Right lobe of liver (tissue), 4 donors: ENCODE measurements around the gene PLCB4.

Experiments
- POLR2A ChIP-seq: fragments of 450-650 bp; IDR thresholded peaks from one replicate; pipeline ENCODE4 v1.6.1; 2017; ENCODE audit warnings: antibody characterized with exemption, mild to moderate bottlenecking
- TF ChIP-seq, protein P1 (sequence below), 4 donors: fragments of 200-600 bp in 3 of 4; fragments of 450-650 bp in 1 of 4; IDR thresholded peaks; one replicate each; pipeline versions ENCODE4 v1.5.1 to v1.8.0; 2016 to 2022; ENCODE audit warnings: antibody characterized with exemption in 4 of 4, mild to moderate bottlenecking in 2 of 4
- donor health status: DM: no; HTN: no; CAD: no.
- donor health status: DM: no; HTN: no; CAD: no.
- donor health status: DM: no; HTN: yes; CAD: no.

DNA sequence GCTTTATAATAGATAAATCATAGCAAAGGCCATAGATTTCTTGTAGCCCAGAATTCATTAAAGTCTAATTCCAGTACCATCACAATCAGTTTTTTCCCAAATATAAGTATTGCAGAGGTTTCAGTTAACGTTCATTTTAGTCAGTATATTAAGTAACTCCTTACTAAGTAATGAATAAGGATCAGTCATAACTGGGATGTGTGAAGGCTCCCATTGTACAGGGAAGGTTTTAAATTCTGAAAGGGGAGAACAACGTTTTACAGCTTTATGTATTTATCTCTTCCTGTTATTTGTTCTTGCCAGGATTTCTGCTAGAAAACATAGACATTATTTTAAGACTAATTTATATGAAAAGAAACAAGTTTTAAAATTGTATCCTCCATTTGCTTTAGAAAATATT, 230.0 kb downstream of the PLCB4 start:
- TF ChIP-seq, protein P1, sequence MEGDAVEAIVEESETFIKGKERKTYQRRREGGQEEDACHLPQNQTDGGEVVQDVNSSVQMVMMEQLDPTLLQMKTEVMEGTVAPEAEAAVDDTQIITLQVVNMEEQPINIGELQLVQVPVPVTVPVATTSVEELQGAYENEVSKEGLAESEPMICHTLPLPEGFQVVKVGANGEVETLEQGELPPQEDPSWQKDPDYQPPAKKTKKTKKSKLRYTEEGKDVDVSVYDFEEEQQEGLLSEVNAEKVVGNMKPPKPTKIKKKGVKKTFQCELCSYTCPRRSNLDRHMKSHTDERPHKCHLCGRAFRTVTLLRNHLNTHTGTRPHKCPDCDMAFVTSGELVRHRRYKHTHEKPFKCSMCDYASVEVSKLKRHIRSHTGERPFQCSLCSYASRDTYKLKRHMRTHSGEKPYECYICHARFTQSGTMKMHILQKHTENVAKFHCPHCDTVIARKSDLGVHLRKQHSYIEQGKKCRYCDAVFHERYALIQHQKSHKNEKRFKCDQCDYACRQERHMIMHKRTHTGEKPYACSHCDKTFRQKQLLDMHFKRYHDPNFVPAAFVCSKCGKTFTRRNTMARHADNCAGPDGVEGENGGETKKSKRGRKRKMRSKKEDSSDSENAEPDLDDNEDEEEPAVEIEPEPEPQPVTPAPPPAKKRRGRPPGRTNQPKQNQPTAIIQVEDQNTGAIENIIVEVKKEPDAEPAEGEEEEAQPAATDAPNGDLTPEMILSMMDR (IDR thresholded peaks at IDR 0.05): no peak
- no peak for TF ChIP-seq POLR2A
